Effector CD8-positive, alpha-beta T cell (primary cell): ENCODE results near the gene TIPRL.
"Not testable (repeated sequence)": the region's sequence is repeated elsewhere in the genome, so short reads cannot be mapped to it uniquely, and the experiment has no call there.

ENCODE experiments used
- DNase-seq: peaks from one replicate; lab custom pipeline; 2025; lab: John Stamatoyannopoulos, UW
- total RNA-seq, 4 experiments: gene quantifications; one replicate each; lab custom pipeline; 2026; lab: John Stamatoyannopoulos, UW

Gene TIPRL
- 47.8 to 67.8 (median 52.2) reads per million in 4 experiments for total RNA-seq

DNA sequence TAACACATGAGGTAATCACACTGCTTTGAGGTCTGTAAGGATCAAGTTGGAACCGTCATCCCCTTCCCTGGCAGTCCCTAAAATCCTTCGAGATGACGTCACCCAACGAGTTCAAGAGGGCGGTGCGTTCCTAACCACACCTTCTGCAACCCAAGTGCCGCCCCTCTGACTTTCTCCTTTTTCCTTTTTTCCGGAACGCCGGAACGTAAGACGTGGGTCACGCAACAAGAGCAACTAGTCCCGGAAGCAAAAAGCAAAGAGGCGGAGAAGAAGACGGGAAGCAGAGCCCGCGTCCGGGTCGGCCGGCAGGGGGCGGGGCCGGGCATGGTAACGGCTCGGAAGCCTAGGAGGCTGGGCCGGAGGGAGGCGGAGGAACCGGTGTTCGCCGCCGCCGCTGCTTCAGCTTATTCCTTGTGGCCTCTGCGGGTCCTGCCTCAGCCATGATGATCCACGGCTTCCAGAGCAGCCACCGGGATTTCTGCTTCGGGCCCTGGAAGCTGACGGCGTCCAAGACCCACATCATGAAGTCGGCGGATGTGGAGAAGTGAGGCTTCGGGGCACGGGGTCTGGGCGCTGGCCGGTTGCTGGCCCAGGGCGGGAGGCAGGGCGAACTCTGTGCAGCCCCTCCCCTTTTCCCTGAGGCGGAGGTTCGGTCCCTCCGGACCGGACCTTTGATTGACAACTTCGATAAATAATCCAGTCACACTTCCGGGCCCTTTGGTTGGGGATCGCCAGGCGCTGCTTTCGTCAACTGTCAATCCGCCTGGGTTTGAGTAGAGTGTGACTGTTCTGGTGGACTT lies at the start of gene TIPRL:
TSS of gene TIPRL (plus strand) at position 325 of the 800 bp plus-strand sequence. CDS start at position 441, 116 bp downstream.
- peak; percentile 88 for DNase-seq

DNA sequence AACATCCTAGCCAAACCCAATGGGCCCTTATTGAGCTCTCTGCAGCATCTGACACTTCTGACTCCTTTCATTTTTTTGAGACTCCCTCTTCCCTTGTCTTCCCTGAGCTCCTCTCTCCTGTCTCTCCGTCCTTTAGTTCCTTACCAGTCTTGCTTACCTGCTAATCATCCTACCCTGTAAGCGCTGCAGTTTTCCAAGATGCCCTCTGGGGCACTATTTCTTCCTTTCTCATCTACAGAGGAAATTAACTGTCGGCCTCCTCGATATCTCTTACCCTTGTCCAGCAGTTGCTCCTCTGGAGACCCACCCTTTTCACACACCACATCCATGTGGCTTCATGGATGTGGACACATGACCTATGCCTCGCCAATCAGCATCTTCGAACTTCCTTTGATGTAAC lies 48.8 kb upstream of the TIPRL start:
- DNase-seq, result no peak

DNA sequence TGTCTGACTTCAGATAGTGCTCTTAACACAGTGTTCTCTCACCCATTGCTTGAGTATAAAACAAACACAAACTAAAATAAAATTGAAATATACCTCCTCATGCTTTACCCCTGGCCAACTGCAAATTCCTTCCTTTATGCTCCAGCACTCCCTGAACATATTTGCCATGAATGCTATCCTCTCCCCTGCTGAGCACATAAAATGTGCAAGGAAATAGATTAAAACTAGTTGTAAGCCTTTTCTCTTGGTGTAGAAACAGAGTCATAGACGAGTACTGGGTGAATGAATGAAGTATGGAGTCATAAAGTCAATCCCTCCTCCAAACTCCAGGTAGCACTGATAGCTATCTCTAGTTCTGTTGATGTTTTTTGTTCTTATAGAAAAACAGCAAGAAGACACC lies 44.6 kb upstream of the TIPRL start:
- no peak for DNase-seq

DNA sequence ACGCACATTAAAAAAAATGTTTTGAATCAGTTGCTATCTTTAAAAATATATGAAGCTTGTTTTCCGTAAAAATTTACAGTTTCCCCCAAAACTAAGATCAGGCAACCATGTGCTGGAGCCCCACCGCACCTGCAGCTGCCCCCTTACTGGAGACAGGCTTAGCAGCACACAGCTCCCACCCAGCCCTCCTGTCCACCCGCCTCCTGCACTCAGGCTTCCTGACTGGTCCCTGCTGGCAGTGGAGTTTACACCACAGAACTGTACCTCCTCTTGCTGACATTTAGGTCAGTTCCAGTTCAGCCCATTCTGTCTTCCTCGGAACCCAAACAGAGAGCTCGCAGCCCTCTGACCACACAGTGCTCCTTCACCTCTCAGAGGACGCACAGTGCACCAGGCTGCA lies 44.1 kb upstream of the TIPRL start:
- DNase-seq, result no peak

DNA sequence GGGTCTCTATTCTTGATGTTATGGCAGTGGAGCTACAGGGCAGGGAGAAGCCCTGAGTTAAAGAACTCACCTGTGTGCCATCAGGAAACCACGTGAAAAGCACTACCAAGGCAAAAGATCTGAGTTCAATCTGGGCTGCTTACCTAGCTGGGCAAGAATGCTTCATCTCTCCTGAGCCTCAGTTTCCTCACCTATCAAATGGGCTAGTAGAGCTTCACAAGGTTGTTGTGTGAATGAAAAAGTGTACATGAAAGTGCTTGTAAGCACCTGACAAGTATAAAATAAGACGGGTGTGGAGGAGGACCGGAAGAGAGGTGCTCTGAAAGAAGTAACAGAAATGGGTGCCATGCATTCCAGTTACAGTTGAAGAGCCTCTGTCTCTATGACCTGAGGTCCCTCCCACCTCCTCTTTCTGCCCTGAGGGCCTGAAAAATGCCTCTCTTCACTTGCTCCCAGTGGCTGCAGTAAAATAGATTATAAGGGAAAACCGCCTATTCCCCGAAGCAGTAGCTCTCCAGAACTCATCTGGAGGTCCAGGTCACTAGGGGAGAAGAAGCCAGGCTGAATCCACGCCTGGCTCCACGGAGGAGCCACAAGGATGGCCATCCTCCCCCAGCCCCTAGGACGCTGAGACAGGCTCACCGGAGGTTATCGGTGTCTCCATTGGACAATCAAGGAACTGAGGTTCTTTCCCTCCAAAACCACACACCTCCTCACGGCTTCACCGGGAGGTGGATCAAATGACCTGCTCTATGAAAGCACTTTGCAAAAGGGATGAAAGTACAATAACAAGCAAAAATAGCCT lies 43.4 kb upstream of the TIPRL start:
- DNase-seq, result no peak

DNA sequence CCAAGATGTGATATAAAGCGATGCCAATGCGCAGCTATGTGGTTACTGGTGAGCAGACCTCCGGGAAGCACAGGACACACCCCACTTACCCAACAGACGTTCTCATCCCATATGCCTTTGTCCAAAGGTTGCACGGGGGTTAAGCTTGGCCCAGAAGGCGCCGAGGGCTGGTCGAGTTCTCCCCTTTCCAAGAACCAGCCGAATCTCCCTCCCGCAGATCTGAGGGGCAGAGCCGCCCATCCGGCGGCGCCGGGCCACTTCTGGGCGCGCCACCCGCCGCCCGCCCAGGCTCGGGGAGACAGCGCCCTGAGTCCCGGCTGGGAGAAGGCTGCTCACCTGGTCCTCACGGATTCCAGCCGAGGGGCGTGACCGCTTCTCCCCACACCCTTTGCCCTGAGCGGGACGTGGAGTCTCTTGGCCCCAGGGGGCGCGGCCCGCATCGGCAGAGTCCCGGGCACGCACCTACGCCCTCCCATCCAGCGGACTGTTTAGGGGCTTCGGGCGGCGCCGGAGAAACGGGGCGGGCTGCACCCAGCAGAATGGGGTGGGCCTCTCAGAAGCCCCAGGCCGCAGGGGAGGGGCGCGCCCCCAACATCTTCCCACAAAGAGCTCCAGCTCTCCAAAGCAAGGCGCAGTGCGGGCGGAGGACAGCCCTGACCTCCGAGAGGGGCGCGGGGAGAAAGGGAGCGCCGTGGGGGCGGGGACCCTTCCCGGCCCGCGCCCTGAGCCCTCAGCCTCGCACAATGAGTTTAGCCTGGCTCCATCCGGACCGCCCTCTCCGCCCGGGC lies 42.6 kb upstream of the TIPRL start:
- no peak for DNase-seq

DNA sequence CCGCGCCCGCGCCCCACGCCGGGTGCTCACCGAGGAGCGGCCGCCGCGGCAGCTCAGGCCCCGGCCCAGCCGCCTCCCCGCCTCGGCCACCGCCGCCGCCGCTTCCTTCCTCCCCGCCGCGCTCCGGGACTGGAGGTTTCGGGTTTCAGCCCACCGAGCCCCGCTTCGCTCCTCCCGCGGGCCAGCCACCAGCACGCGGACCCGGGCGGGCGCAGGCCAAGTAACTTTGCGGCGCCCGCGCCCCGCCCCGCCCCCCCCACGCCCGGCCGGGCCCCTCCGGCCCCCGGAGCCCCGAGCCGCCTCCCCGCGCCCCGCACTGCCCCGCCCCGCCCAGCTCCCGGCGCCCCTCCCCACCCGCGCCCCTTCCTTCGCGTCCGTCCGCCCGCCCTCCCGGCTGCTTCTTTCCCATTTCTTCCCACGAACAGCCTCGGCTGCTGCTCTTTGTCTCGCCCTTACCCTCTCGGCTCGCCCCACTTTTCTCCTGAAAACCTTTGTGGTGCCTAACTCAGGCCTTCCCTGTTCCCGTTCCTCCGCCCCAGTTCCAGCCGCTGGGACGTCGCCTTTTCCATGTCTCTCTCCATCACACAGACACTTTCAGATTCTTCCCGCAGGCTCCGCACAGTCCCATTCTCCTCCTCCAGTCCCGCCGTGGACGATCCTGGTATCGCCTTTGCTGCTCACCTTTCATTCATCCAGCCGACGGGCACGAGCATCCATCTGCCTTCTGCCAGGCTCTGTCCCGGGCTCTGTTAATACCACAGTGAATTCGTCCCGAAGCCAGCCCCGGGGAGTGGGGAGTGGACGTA lies 41.9 kb upstream of the TIPRL start, which contains the start of gene GPR161:
TSS of gene GPR161 (minus strand) at position 222 of the 806 bp plus-strand sequence. CDS start 32,080 bp downstream, outside the sequence.
- no peak for DNase-seq

DNA sequence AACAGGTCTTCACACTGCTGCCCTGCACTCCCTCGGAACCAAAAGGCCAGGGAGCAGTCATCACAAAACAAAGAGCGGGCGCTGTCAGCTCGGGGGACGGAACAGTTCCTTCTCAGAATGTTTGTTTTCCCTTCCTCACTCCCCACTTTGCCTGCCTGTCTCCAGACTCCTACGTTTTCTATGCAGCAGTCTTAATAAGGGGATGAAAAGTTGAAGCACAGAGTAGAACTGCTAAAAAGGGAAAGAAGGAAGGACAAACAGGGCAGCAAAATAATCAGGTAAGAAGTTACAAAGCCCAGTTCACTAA lies 41.3 kb upstream of the TIPRL start:
- no peak for DNase-seq

DNA sequence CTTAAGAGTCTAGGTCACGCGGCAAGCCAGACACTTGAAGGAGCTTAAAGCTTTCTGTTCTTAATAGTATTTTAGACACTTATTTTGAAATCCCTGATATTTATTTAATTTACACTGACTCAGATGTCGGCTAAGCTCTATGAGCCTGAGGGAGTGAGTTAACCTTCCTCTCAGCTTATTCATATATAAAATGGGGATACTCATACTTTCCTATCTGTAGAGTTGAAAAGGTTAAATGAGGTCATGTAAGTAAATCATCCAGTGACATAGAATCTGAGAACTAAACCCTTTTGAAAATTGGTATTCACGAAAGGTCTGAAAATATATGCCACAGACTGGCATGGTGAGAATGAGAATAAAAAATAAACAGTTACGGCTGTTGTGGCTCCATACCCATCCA lies 40.6 kb upstream of the TIPRL start:
- no peak for DNase-seq

DNA sequence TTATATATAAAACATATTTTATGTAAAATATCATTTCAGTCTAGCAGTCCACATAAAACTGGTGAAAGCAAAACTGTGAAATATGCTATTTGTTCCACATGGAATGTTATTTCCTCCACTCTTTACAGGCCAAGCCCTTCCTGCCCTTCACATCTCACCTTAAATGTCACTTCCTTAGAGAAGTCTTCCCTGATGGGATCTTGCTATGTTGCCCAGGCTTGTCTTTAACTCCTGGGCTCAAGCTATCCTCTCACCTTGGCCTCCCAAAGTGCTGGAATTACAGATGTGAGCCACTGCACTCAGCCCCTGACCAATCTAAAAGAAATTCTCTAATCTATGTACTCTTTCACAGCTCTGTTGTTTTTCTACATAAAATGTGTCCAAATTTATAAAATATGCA lies 39.7 kb upstream of the TIPRL start:
- DNase-seq, result no peak

DNA sequence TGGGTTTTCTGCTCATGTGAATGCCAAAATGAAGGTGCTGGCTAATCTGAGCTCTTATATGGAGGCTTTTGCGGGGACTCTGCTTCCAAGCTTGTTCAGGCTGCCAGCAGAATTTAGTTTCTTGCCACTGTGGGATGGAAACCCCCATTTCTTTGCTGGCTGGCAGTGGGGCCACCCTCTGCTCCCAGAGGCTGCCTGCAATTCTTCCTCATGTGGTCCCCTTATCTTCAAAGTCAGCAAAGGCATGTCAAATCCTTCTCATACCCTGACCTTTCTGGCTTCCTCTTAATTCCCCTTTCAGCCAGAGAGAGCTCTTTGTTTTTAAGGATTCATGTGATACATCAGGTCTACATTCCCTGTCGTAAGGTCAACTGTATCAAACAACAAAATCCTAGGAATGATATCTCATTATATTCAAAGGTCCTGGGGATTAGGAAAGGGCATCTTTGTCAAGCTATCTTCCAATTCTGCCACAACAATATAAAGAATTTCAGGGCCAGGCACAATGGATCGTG lies 36.8 kb upstream of the TIPRL start:
- no peak for DNase-seq

DNA sequence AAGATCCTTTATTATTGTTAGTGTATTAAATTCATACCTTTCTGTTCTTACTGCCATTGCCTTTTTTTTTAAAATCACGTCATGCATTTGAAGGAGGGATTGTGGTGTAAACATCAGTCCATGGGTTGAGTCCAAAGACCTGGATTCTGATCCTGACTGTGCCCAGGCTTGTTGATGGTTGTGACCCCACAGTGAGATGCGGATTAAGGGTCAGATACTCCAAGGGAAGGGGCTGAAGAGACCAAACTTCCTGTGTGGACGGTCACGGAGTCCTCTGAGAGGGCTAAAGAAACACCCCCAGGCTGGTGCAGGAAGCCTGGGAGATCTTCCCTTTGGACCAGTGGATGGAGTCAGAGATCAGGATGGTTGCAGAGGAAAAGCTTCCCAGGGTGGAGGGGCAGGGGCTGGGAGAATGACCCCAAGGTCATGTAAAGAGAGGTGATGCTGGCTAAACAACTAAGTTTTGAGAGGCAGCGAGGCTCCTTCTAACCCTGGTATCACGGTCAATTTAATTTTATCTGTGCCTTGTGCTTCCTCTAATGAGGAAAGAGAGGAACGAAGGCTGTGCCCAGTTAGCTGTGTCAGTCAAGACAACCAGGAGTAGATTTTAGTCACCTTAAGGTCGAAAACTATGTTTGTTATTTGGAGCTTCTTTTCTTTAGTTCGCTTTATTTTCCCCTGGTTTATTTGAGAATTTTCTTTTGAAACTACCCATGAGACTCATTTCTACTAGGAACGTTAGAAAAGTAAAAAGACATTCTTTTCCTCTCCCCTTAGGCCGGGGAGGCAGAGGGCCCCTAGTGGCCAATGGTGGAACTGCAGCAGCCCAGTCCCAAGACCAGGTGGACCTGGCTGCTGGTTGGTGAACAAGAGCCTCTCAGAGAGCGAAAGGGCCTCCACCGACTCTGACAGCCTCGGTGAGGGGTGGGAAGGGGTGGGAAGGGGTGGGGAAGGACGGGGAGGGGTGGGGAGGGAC lies 33.3 kb upstream of the TIPRL start:
- peak; percentile 66 for DNase-seq

DNA sequence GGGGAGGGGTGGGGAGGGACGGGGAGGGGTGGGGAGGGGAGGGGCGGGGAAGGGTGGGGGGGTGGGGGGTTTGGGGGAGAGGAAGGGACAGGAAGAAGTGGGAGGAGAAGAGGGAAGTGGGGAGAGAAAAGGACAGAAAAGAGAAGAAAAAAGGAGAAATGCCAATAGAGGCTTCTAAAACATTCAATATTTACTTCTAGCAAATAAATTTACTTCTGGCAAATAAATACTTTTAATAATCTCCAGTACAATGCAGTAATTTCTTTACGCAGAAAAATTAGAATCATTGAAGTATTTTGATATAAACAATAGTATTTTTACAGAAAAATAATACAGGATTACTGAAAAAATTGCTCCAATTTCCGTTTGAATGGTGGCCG lies 32.6 kb upstream of the TIPRL start:
- DNase-seq, result no peak

DNA sequence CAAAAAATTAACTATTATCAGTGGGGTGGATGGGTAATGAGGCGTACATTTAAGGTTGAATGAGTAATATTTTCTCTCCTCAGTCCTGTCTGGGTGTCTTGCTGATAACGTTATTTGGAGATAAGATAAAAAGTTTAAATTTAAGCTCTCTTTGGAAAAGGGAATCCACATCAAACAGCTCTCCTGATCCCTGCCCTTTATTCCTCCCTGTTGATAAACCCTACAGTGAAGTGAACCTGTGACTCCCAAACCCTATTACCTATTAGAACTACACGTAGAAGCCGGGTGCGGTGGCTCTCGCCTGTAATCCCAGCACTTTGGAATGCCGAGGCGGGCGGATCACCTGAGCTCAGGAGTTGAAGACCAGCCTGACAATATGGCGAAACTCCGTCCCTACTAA lies 32.1 kb upstream of the TIPRL start:
- DNase-seq, result no peak

DNA sequence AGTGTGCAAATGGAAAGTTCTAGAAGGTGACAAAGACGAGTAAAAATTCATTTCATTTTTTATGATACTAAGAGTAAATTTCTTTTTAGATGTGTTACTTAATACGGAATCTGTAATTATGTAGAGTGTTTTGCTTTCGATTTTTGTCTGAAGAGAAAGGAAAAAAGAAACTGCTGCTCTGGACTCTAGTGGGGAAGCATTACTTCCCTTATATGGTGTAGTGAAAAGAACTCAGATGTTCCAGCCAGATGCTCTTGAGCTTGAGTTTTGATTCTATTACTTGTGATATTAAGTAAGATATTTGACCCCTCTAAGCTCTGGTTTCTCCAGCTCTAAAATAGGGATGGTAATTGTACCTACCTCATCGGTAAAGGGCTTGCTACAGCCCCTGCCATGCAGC lies 29.8 kb upstream of the TIPRL start:
- no peak for DNase-seq

DNA sequence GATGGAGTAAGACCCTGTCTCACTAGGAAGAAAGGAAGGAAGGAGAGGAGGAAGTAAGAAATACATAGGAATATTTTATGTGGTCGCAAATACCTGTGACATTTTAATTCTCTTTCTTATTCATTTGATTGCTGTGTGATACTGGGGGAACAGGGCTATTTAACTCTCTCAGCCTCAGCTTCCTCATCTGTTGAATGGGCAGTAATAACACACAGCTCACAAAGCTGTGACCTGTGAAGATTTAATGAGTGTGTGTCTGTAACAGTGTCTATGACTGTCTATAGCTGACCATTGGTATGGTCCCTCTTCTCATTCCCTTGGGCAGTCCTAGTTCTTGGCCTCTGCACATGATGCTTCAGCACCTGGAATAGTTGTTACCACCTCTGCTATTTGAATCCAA lies 28.5 kb upstream of the TIPRL start:
- DNase-seq, result no peak

DNA sequence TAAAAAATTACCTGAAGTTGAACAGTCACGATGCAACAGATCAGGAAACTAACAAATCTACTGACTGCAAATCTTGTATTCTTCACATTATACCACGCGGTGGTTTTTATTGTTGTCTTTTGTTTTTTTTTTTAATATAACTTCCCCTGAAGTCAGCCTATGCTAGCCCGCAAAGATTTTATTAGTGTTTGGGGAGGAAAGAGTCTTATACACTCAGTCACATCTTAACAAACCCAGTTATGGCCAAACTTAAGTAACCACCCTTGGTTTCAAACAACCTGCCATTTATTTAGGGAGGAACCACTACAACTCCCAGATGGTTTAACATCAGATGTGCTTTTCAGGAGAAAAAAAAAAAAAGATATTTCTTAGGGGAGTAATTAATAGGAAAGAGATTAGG lies 26.8 kb upstream of the TIPRL start:
- no peak for DNase-seq

DNA sequence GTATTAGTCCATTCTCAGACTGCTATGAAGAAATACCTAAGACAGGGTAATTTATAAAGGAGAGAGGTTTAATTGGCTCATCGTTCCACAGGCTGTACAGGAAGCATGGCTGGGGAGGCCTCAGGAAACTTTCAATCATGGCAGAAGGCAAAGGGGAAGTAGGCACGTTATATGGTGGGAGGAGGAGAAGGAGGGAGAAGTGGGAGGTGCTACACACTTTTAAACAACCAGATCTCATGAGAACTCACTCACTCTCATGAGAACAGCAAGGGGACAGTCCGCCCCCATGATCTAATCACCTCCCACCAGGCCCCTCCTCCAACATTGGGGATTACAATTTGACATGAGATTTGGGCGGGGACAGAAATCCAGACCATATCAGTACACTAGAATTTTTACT lies 24.1 kb upstream of the TIPRL start:
- not testable (repeated sequence) for DNase-seq

DNA sequence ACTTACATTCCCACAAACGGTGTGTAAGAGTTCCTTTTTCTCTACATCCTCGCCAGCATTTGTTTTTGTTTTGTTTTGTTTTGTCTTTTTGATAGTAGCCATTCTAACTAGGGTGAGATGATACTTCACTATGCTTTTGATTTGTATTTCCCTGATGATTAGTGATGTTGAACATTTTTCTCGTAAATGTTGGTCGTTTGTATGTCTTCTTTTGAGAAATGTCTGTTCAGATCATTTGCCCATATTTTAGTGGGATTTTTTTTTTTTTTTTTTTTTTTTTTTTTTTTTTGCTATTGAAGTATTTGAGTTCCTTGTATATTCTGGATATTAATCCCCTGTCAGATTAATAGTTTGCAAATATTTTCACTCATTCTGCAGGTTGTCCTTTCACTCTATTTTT lies 22.9 kb upstream of the TIPRL start:
- no peak for DNase-seq

DNA sequence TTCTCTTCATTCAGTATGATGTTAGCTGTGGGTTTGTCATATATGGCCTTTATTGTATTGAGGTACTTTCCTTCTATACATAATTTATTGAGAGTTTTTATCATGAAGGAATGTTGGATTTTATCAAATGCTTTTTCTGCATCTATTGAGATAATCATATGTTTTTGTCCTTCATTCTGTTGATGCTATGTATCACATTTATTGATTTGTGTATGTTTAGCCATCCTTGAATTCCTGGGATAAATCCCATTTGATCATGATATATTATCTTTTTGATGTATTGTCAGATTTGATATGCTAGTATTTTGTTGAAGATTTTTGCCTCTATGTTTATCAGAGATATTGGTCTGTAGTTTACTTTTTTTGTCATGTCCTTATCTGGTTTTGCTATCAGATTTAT lies 21.1 kb upstream of the TIPRL start:
- DNase-seq, result no peak
